A549 (cell line): ENCODE results near the gene TMEM167A. TPM values are rescaled to one million over a fixed set of nuclear protein-coding genes. Genes with fewer than 3 reads are reported as not detected.

Source experiments
- ATAC-seq, 2 experiments: fragments of 200-7000 bp in 1 of 2; fragments of >200 bp in 1 of 2; cut with Nextera tagmentation in 1 of 2; cut with Tn5 transposase in 1 of 2; 3 replicates each; pipeline versions ENCODE4 v1.8.0 to v1.9.1; 2018 to 2020; ENCODE audit warnings: mild to moderate bottlenecking in 1 of 2, moderate library complexity in 1 of 2
- CTCF ChIA-PET: fragments of 300-600 bp; sonication (Branson Sonifier 250); formaldehyde crosslinking; extraction: SDS; loops from one replicate; lab custom pipeline; 2021; ENCODE audit warnings: antibody characterized with exemption, inconsistent platforms; lab: Yijun Ruan, JAX
- POLR2A ChIA-PET: fragments of 350-600 bp; formaldehyde crosslinking; extraction: SDS; loops from one replicate; lab custom pipeline; 2021; ENCODE audit warnings: antibody characterized with exemption, inconsistent platforms; lab: Yijun Ruan, JAX
- DNase-seq, 2 experiments: peaks; one replicate each; pipeline versions ENCODE4 v3.0.0 to v3.0.0-alpha.2; 2011 to 2016; ENCODE audit warnings: low read depth in 1 of 2, low spot score in 1 of 2
- FAIRE-seq: peaks from 2 replicates; lab custom pipeline; 2011; peaks lifted over from hg19 to GRCh38; lab: Jason Lieb, UNC
- H3K27ac ChIP-seq, 2 experiments: fragments of >200 bp; sonication (Bioruptor Twin); formaldehyde crosslinking; 3 replicates each; pipeline ENCODE4 v1.5.1; 2016 to 2017
- H3K4me1 ChIP-seq: fragments of >200 bp; sonication (Bioruptor Twin); formaldehyde crosslinking; 3 replicates; pipeline ENCODE4 v1.6.1; 2016
- H3K4me2 ChIP-seq: fragments of >200 bp; sonication (Bioruptor Twin); formaldehyde crosslinking; 3 replicates; pipeline ENCODE4 v1.6.1; 2016
- H3K4me3 ChIP-seq: fragments of >200 bp; sonication (Bioruptor Twin); formaldehyde crosslinking; 3 replicates; pipeline ENCODE4 v1.5.1; 2016
- H3K9me3 ChIP-seq: fragments of >200 bp; sonication (Bioruptor Twin); formaldehyde crosslinking; 3 replicates; pipeline ENCODE4 v1.6.1; 2016
- ATOH8 ChIP-seq: fragments of 250-450 bp; sonication (Bioruptor Pico); IDR thresholded peaks from 2 replicates; pipeline ENCODE4 v1.5.0; 2020; ENCODE audit warnings: low read depth, mild to moderate bottlenecking, moderate library complexity
- BCL3 ChIP-seq: fragments of >200 bp; sonication (Bioruptor Twin); formaldehyde crosslinking; IDR thresholded peaks from 3 replicates; pipeline ENCODE4 v1.6.1; 2016
- CBX2 ChIP-seq: fragments of 200-600 bp; sonication (generic); IDR thresholded peaks from 2 replicates; pipeline ENCODE4 v1.6.1; 2016; ENCODE audit warnings: low read depth, mild to moderate bottlenecking, borderline replicate concordance
- CEBPB ChIP-seq, 2 experiments: fragments of >200 bp in 1 of 2; sonication (Bioruptor Twin) in 1 of 2; formaldehyde crosslinking in 1 of 2; IDR thresholded peaks; 2 replicates each; pipeline ENCODE4 v1.6.1; 2012 to 2016
- CHD2 ChIP-seq: fragments of 150-350 bp; IDR thresholded peaks from 2 replicates; pipeline ENCODE4 v1.6.1; 2014; ENCODE audit warnings: low read length; ENCODE audit not compliant: partially characterized antibody
- EP300 ChIP-seq, 2 experiments: fragments of >200 bp; sonication (Bioruptor Twin); formaldehyde crosslinking; IDR thresholded peaks; 2 replicates in 1 of 2; 3 replicates in 1 of 2; pipeline ENCODE4 v1.6.1; 2016 to 2017
- FOXS1 ChIP-seq: fragments of 250-450 bp; sonication (Bioruptor Pico); IDR thresholded peaks from 2 replicates; pipeline ENCODE4 v1.5.0; 2020; ENCODE audit warnings: mild to moderate bottlenecking, moderate library complexity
- HES2 ChIP-seq: fragments of >200 bp; sonication (Bioruptor Twin); formaldehyde crosslinking; IDR thresholded peaks from 2 replicates; pipeline ENCODE4 v1.6.1; 2016
- HEYL ChIP-seq: fragments of 250-450 bp; sonication (Bioruptor Pico); IDR thresholded peaks from 2 replicates; pipeline ENCODE4 v1.8.0; 2021; ENCODE audit warnings: mild to moderate bottlenecking, moderate library complexity
- HOXB13 ChIP-seq: fragments of 250-450 bp; sonication (Bioruptor Pico); IDR thresholded peaks from 2 replicates; pipeline ENCODE4 v1.5.0; 2020; ENCODE audit warnings: low read depth, mild to moderate bottlenecking, moderate library complexity
- HOXB5 ChIP-seq: fragments of 250-450 bp; sonication (Bioruptor Pico); IDR thresholded peaks from 2 replicates; pipeline ENCODE4 v1.5.0; 2020; ENCODE audit warnings: mild to moderate bottlenecking, moderate library complexity
- JUNB ChIP-seq: fragments of >200 bp; sonication (Bioruptor Twin); formaldehyde crosslinking; IDR thresholded peaks from 2 replicates; pipeline ENCODE4 v1.6.1; 2016
- KDM1A ChIP-seq: fragments of 200-600 bp; sonication (generic); IDR thresholded peaks from 2 replicates; pipeline ENCODE4 v1.6.1; 2016; ENCODE audit warnings: low read depth, mild to moderate bottlenecking
- KDM5A ChIP-seq: fragments of 200-600 bp; sonication (generic); IDR thresholded peaks from 2 replicates; pipeline ENCODE4 v1.6.1; 2016; ENCODE audit warnings: antibody characterized with exemption, mild to moderate bottlenecking
- MAFK ChIP-seq: fragments of 450-650 bp; IDR thresholded peaks from 2 replicates; pipeline ENCODE4 v1.6.1; 2014; ENCODE audit not compliant: partially characterized antibody
- MAZ ChIP-seq: fragments of 150-350 bp; IDR thresholded peaks from 2 replicates; pipeline ENCODE4 v1.6.1; 2014; ENCODE audit warnings: antibody characterized with exemption, low read depth, low read length, borderline replicate concordance
- NFE2L2 ChIP-seq: fragments of 150-350 bp; conservative IDR thresholded peaks from 2 replicates; pipeline ENCODE4 v1.6.1; 2014; ENCODE audit warnings: low read length
- POLR2A ChIP-seq: IDR thresholded peaks from 2 replicates; pipeline ENCODE4 v1.6.1; 2012; ENCODE audit warnings: mild to moderate bottlenecking, low read length
- RAD21 ChIP-seq, 2 experiments: fragments of >200 bp in 1 of 2; sonication (Bioruptor Twin) in 1 of 2; formaldehyde crosslinking in 1 of 2; IDR thresholded peaks in 1 of 2; conservative IDR thresholded peaks in 1 of 2; 2 replicates in 1 of 2; 3 replicates in 1 of 2; pipeline ENCODE4 v1.6.1; 2012 to 2018; ENCODE audit warnings: inconsistent platforms in 1 of 2
- RARB ChIP-seq: fragments of 250-450 bp; sonication (Bioruptor Pico); IDR thresholded peaks from 2 replicates; pipeline ENCODE4 v1.8.0; 2021; ENCODE audit warnings: mild to moderate bottlenecking, moderate library complexity
- RCOR1 ChIP-seq: fragments of 150-350 bp; IDR thresholded peaks from 2 replicates; pipeline ENCODE4 v1.6.1; 2014; ENCODE audit warnings: antibody characterized with exemption, low read length, low read depth
- RFX5 ChIP-seq: fragments of 450-650 bp; IDR thresholded peaks from 2 replicates; pipeline ENCODE4 v1.7.1; 2014; ENCODE audit warnings: antibody characterized with exemption, mild to moderate bottlenecking, moderate library complexity
- RNF2 ChIP-seq: fragments of 200-600 bp; sonication (generic); IDR thresholded peaks from 2 replicates; pipeline ENCODE4 v1.6.1; 2016; ENCODE audit warnings: low read depth, mild to moderate bottlenecking, antibody characterized with exemption, moderate library complexity, borderline replicate concordance
- SMC3 ChIP-seq: fragments of >200 bp; sonication (Bioruptor Twin); formaldehyde crosslinking; IDR thresholded peaks from 3 replicates; pipeline ENCODE4 v1.6.1; 2018; ENCODE audit warnings: inconsistent platforms
- SREBF2 ChIP-seq: fragments of 450-650 bp; IDR thresholded peaks from 2 replicates; pipeline ENCODE4 v1.6.1; 2014; ENCODE audit warnings: mild to moderate bottlenecking, moderate library complexity
- TP53 ChIP-seq: fragments of 250-450 bp; sonication (Bioruptor Pico); IDR thresholded peaks from 2 replicates; pipeline ENCODE4 v1.5.0; 2021; ENCODE audit warnings: mild to moderate bottlenecking, moderate library complexity
- ZC3H11A ChIP-seq: fragments of 450-650 bp; IDR thresholded peaks from 2 replicates; pipeline ENCODE4 v1.6.1; 2014; ENCODE audit warnings: antibody characterized with exemption, mild to moderate bottlenecking
- ZFP36 ChIP-seq: fragments of 450-650 bp; IDR thresholded peaks from 2 replicates; pipeline ENCODE4 v1.6.1; 2014; ENCODE audit warnings: borderline replicate concordance; ENCODE audit not compliant: partially characterized antibody
- ZNF302 ChIP-seq: fragments of 250-450 bp; sonication (Bioruptor Pico); IDR thresholded peaks from 2 replicates; pipeline ENCODE4 v1.9.0; 2021; ENCODE audit warnings: inconsistent platforms, mild to moderate bottlenecking, moderate library complexity
- ZSCAN20 ChIP-seq: fragments of 250-450 bp; sonication (Bioruptor Pico); IDR thresholded peaks from 2 replicates; pipeline ENCODE4 v1.8.0; 2022; ENCODE audit warnings: mild to moderate bottlenecking, moderate library complexity
- WGBS: methylation state at CpG from one replicate; pipeline ENCODE4 v1.1.6; 2017; ENCODE audit errors: missing lambda C conversion rate; 5-methylcytosine and 5-hydroxymethylcytosine counted together
- polyA plus RNA-seq, 4 experiments: library from polyadenylated mRNA; depleted of rRNA in 3 of 4; stranded (reverse); fragments of >200 nt; fragmentation: RNase III in 1 of 4; extraction: RNeasy Plus Mini Kit Qiagen cat#74134 plus additional on column Dnase treatment in 1 of 4; gene quantifications; 2 replicates in 3 of 4; 3 replicates in 1 of 4; pipeline ENCODE4 v1.2.3, GENCODE V29; 2011 to 2017
- TF ChIP-seq, protein P1 (sequence below): IDR thresholded peaks from 2 replicates; pipeline ENCODE4 v1.6.1; 2012; ENCODE audit warnings: low read depth, borderline replicate concordance
- TF ChIP-seq, protein P2 (sequence below): IDR thresholded peaks from 2 replicates; pipeline ENCODE4 v1.6.1; 2012

Gene TMEM167A
- polyA plus RNA-seq, 2 of the 4 experiments (the other 2 are of a cell fraction) = 56.2 to 136 TPM

GRCh38 chr5:83072966-83073365, 4.2 kb downstream of the TMEM167A start:
- Histone ChIP-seq H3K27ac (no peak overlapping the region), H3K4me2 (no peak overlapping the region), H3K9me3 (no peaks in the 10 kb centered on the region), H3K4me3 (no peak overlapping the region), H3K4me1 (peaks cover 6% of the 10 kb centered on the region; the same call in 2 of the 3 replicates)
- no peak for FAIRE-seq
- ChIA-PET CTCF (no interaction called here), POLR2A (no interaction called here)
- TF ChIP-seq RNF2 (no peak), MAFK (no peak), KDM1A (no peak), ZSCAN20 (CRISPR knock-in tag) (no peak), JUNB (no peak), CHD2 (no peak), ZFP36 (no peak), TP53 (CRISPR knock-in tag) (no peak), SMC3 (no peak), CBX2 (no peak), SREBF2 (no peak), KDM5A (no peak), HOXB5 (CRISPR knock-in tag) (no peak), ZNF302 (CRISPR knock-in tag) (no peak)
- TF ChIP-seq, protein P1, sequence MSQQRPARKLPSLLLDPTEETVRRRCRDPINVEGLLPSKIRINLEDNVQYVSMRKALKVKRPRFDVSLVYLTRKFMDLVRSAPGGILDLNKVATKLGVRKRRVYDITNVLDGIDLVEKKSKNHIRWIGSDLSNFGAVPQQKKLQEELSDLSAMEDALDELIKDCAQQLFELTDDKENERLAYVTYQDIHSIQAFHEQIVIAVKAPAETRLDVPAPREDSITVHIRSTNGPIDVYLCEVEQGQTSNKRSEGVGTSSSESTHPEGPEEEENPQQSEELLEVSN = no peak
- TF ChIP-seq, protein P2, sequence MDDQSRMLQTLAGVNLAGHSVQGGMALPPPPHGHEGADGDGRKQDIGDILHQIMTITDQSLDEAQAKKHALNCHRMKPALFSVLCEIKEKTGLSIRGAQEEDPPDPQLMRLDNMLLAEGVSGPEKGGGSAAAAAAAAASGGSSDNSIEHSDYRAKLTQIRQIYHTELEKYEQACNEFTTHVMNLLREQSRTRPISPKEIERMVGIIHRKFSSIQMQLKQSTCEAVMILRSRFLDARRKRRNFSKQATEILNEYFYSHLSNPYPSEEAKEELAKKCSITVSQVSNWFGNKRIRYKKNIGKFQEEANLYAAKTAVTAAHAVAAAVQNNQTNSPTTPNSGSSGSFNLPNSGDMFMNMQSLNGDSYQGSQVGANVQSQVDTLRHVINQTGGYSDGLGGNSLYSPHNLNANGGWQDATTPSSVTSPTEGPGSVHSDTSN = no peak
- ATAC-seq = no peak
- 95% methylated on average over 6 of the region's 6 CpGs for WGBS
- no peak for DNase-seq

GRCh38 chr5:83071286-83072051, 5.7 kb downstream of the TMEM167A start:
- peaks cover 12% of the 10 kb centered on the region for H3K4me1 ChIP-seq
- FAIRE-seq (no peak), ATAC-seq (no peak), DNase-seq (no peak)
- CTCF ChIA-PET = no interaction called here
- H3K9me3 ChIP-seq = no peaks in the 10 kb centered on the region
- H3K4me3 ChIP-seq = no peak overlapping the region
- POLR2A ChIA-PET = no interaction called here
- TF ChIP-seq ZFP36 = no peak
- no peak for TF ChIP-seq POLR2A
- TF ChIP-seq RAD21 (conservative IDR thresholded peaks at IDR 0.05 in 1 of 2, IDR thresholded peaks at IDR 0.05 in 1 of 2) = no peak
- no peak for TF ChIP-seq MAZ
- TF ChIP-seq NFE2L2 = no peak
- no peak for TF ChIP-seq HOXB13 (CRISPR knock-in tag)
- TF ChIP-seq RARB (CRISPR knock-in tag) = no peak
- no peak for TF ChIP-seq ZC3H11A
- 94% methylated on average over 2 of the region's 2 CpGs for WGBS
- no peak overlapping the region for H3K27ac ChIP-seq
- H3K4me2 ChIP-seq = no peak overlapping the region

DNA sequence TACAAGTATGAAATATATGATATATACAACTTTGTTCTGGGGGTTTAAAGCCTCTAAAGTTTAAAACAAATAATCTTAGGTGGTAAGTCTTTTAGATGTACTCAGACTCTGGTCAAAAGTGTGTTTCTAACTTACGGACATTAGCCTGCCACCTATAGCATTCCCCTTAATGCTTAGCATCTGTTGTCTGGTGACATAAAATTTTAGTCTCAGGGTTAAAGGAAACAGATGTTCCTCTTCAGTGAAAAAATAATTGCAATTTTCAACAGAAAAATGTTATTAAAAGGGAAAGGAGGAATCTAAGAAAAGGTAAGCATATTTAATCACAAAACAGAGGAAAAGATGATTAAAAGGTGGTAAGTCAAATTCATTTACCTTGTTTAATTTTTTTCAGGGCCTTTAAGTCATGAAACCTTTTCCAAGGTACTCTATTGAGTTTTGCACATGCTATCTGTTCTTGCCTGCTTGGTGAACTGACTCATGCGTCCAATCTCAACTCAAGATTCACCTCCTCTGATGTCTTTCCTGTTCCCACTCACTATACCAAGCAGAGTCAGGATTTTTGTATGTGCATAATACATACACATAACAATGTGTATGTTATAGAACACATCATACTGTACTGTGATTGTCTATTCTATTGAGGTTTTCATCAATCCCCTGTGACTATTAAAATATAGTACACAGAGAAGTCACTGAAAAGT, 7.9 kb downstream of the TMEM167A start:
- ChIA-PET POLR2A (no interaction called here), CTCF (no interaction called here)
- ATAC-seq (no peak), FAIRE-seq (no peak), DNase-seq (no peak)
- Histone ChIP-seq H3K4me3 (no peak overlapping the region), H3K4me2 (no peak overlapping the region), H3K4me1 (peaks cover 18% of the 10 kb centered on the region), H3K27ac (no peak overlapping the region), H3K9me3 (no peaks in the 10 kb centered on the region)
- WGBS = 94% methylated on average over 2 of the region's 2 CpGs
- TF ChIP-seq SMC3 = no peak
- no peak for TF ChIP-seq HOXB13 (CRISPR knock-in tag)
- no peak for TF ChIP-seq BCL3
- no peak for TF ChIP-seq EP300 (IDR thresholded peaks at IDR 0.05)
- TF ChIP-seq CEBPB (IDR thresholded peaks at IDR 0.05) = no peak
- no peak for TF ChIP-seq ATOH8
- TF ChIP-seq HES2 = no peak
- no peak for TF ChIP-seq RFX5
- TF ChIP-seq RCOR1 = no peak
- no peak for TF ChIP-seq RNF2
- TF ChIP-seq ZNF302 (CRISPR knock-in tag) = no peak
- TF ChIP-seq FOXS1 (CRISPR knock-in tag) = no peak
- no peak for TF ChIP-seq HEYL (CRISPR knock-in tag)
